Calu3 (cell line): ENCODE measurements around the gene STX18. TPM values are rescaled to one million over a fixed set of nuclear protein-coding genes. Genes with fewer than 3 reads are reported as not detected.
A peak's percentile ranks its signal among the peaks of the same experiment; 100 is the strongest.

ENCODE experiments used
- BruUV-seq: library from RNA; stranded (reverse); fragments of 400-500 nt; replicated peaks from 2 replicates; lab custom pipeline; 2021; lab: Mats Ljungman, UMichigan
- CTCF ChIA-PET: fragments of 300-600 bp; sonication (Branson Sonifier 250); formaldehyde crosslinking; loops from one replicate; lab custom pipeline; 2022; ENCODE audit warnings: antibody characterized with exemption; lab: Charles Lee
- DNase-seq: peaks from one replicate; pipeline ENCODE4 v3.0.0; 2022
- H3K27ac Mint-ChIP-seq: one replicate; pipeline ENCODE4 v1.8.0; 2022; ENCODE audit warnings: mixed read lengths; ENCODE audit not compliant: unreplicated experiment
- H3K27me3 Mint-ChIP-seq: one replicate; pipeline ENCODE4 v1.8.0; 2022; ENCODE audit warnings: mixed read lengths; ENCODE audit not compliant: unreplicated experiment
- H3K36me3 Mint-ChIP-seq: one replicate; pipeline ENCODE4 v1.8.0; 2022; ENCODE audit warnings: mild to moderate bottlenecking, moderate library complexity, mixed read lengths; ENCODE audit not compliant: insufficient read depth, unreplicated experiment
- H3K4me1 Mint-ChIP-seq: one replicate; pipeline ENCODE4 v1.8.0; 2022; ENCODE audit warnings: mild to moderate bottlenecking, low read depth, mixed read lengths; ENCODE audit not compliant: unreplicated experiment
- H3K4me3 Mint-ChIP-seq: one replicate; pipeline ENCODE4 v1.8.0; 2022; ENCODE audit warnings: mild to moderate bottlenecking, low read depth, moderate library complexity, mixed read lengths; ENCODE audit not compliant: unreplicated experiment
- H3K9me3 Mint-ChIP-seq: one replicate; pipeline ENCODE4 v1.8.0; 2022; ENCODE audit warnings: low read depth, mixed read lengths; ENCODE audit not compliant: unreplicated experiment
- intact Hi-C: fragments of 100-400 bp; cut with micrococcal nuclease; formaldehyde crosslinking; loops from one replicate; pipeline ENCODE4 v1.10.0; 2022; ENCODE audit not compliant: unreplicated experiment
- total RNA-seq: library from RNA; stranded (reverse); gene quantifications from 2 replicates; pipeline ENCODE4 v1.2.3, GENCODE V29; 2022
- TF ChIP-seq, protein P1 (sequence below): fragments of 200-600 bp; IDR thresholded peaks from one replicate; pipeline ENCODE4 v1.8.0; 2022; ENCODE audit warnings: antibody characterized with exemption; ENCODE audit not compliant: unreplicated experiment

Gene STX18
- total RNA-seq, 1 experiment from 2014 or later = 27.3 TPM

DNA sequence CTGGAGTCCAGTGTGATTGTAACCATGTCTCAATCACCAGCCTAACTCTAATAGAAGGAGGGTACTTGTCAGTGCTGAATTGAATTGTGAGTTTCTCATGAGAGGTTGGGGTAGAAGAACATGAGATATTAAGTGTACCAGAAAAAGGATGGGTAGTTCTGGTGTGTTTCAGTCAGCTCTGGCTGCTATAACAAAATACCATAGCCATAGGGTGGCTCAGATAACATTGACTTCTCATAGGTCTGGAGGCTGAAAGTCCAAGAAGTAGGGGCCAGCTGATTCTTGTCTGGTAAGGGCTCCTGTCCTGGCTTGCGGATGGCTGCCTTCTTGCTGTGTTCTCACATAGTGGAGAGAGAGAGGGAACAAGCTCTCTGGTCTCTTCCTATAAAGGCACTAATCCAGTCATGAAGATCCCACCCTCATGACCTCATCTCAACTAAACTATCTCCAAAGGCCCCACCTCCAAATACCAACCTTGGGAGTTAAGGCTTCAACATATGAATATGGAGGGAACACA lies 35.6 kb upstream of the STX18 start:
- no peak for DNase-seq
- CTCF ChIA-PET = no interaction called here

DNA sequence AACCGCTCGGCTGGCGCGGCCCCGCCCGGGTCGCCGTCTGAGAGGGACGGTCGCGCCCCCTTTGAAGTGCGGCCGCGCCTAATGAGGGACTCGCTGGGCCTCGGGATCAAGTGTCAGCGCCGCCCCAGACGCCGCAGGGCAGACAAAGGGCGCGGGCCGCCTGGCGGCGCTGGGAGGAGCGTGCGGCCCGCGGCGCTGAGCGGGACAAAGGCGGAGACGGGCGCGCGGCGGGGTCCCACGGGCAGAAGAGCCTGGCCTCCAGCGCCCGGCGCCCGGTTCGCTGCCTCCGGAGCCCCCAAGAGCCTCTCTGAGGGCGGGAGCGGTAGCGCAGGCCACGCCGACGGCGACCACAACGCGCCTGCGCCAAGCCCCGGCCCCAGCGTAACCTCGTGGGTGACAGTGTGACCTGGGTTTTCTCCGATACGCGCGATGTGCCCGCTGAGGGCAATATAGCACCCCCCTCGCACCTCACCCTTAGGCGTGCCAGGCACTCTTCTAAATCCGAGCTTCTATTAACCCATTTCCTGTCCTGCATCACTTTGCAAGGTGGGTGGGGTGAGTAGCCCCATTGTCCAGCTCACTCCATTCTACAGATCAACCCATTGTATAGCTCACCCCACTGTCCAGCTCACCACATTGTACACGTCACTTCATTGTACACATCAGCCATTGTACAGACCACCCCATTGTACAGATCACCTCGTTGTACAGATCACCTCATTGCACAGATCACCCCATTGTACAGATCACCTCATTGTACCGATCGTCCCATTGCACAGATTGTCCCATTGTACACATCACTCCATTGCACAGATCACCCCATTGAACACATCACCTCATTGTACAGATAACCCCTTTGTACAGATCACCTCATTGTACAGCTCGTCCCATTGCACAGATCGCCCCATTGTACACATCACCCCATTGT lies 33.7 kb upstream of the STX18 start:
- peak overlapping the region; percentile 75 for H3K4me3 Mint-ChIP-seq
- intact Hi-C loops = no loop called here
- H3K4me1 Mint-ChIP-seq = peaks cover 8% of the 10 kb centered on the region
- no peaks in the 10 kb centered on the region for H3K27me3 Mint-ChIP-seq
- CTCF ChIA-PET = interaction anchor here (0.9 kb wide), 1 partner anchor 14 kb away, joined by 3 read pairs; no protein-coding TSS in a partner anchor
- H3K27ac Mint-ChIP-seq = peak overlapping the region; percentile 65
- peaks cover 13% of the 10 kb centered on the region for H3K36me3 Mint-ChIP-seq
- TF ChIP-seq, protein P1, sequence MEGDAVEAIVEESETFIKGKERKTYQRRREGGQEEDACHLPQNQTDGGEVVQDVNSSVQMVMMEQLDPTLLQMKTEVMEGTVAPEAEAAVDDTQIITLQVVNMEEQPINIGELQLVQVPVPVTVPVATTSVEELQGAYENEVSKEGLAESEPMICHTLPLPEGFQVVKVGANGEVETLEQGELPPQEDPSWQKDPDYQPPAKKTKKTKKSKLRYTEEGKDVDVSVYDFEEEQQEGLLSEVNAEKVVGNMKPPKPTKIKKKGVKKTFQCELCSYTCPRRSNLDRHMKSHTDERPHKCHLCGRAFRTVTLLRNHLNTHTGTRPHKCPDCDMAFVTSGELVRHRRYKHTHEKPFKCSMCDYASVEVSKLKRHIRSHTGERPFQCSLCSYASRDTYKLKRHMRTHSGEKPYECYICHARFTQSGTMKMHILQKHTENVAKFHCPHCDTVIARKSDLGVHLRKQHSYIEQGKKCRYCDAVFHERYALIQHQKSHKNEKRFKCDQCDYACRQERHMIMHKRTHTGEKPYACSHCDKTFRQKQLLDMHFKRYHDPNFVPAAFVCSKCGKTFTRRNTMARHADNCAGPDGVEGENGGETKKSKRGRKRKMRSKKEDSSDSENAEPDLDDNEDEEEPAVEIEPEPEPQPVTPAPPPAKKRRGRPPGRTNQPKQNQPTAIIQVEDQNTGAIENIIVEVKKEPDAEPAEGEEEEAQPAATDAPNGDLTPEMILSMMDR = no peak
- peak; percentile 46 for DNase-seq
- no peaks in the 10 kb centered on the region for H3K9me3 Mint-ChIP-seq
- no TSS peak for BruUV-seq

More for the DNA sequence above, 35.6 kb upstream of the STX18 start:
- Mint-ChIP-seq H3K9me3 (no peaks in the 10 kb centered on the region), H3K4me1 (peaks cover 8% of the 10 kb centered on the region), H3K4me3 (no peak overlapping the region), H3K36me3 (peaks cover 13% of the 10 kb centered on the region), H3K27me3 (no peaks in the 10 kb centered on the region), H3K27ac (no peak overlapping the region)
- BruUV-seq = no TSS peak
- TF ChIP-seq, protein P1 = no peak
- intact Hi-C loops = no loop called here

DNA sequence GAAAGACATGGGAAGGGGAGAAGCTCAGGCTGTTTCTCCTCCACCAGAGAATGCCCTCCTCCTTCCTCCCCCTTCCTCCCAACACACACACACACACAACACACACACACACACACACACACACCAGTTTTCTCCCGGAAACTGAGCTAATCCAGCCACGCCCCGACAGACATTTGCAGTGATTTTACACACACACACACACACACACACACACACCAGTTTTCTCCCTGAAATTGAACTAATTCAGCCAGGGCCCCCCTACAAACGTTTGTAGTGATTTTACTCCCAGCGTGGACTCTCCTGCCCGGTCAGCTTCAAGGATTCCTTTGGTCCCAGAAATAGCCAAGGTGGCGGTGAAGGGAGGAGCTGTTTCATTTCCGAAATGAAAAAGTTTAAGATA lies 32.9 kb upstream of the STX18 start:
- peaks cover 8% of the 10 kb centered on the region for H3K4me1 Mint-ChIP-seq
- H3K36me3 Mint-ChIP-seq = peaks cover 13% of the 10 kb centered on the region
- no TSS peak for BruUV-seq
- intact Hi-C loops = no loop called here
- TF ChIP-seq, protein P1 = no peak
- peak; percentile 16 for DNase-seq
- CTCF ChIA-PET = interaction anchor here (0.9 kb wide), 1 partner anchor 14 kb away, joined by 3 read pairs; no protein-coding TSS in a partner anchor
- H3K9me3 Mint-ChIP-seq = peaks cover 1% of the 10 kb centered on the region
- no peaks in the 10 kb centered on the region for H3K27me3 Mint-ChIP-seq
- H3K27ac Mint-ChIP-seq = peak overlapping the region; percentile 65
- H3K4me3 Mint-ChIP-seq = peak overlapping the region; percentile 75

DNA sequence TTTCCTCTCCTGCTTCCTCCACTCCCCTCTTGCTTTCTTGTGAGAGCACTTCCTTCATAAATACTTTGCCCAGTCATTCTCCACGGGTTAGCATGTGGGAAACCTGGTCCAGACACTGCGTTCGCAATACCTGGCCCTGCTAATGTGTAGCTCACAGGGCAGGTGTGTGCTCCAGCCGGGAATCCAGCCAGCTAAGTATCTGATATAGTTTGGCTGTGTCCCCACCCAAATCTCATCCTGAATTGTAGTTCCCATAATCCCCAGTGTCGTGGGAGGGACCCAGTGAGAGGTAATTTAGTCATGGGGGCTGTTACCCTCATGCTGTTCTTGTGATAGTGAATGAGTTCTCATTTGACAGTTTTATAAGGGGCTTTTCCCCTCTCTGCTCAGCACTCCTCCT lies 32.2 kb upstream of the STX18 start:
- DNase-seq = no peak
- H3K4me1 Mint-ChIP-seq = peaks cover 8% of the 10 kb centered on the region
- H3K9me3 Mint-ChIP-seq = peaks cover 5% of the 10 kb centered on the region
- intact Hi-C loops = no loop called here
- H3K36me3 Mint-ChIP-seq = peaks cover 13% of the 10 kb centered on the region
- peak overlapping the region; percentile 65 for H3K27ac Mint-ChIP-seq
- CTCF ChIA-PET = no interaction called here
- TF ChIP-seq, protein P1 = no peak
- BruUV-seq = no TSS peak
- H3K27me3 Mint-ChIP-seq = no peaks in the 10 kb centered on the region
- peak overlapping the region; percentile 75 for H3K4me3 Mint-ChIP-seq
